ENCODE data around the gene PAX2.

- TF ChIP-seq CTCF (IDR thresholded peaks at IDR 0.05) = no peak
- no peak for TF ChIP-seq POLR2AphosphoS5 (IDR thresholded peaks at IDR 0.05)
- no peak for TF ChIP-seq POLR2A (IDR thresholded peaks at IDR 0.05; ENCODE audit: low read depth)
- no peak for TF ChIP-seq EP300 (IDR thresholded peaks at IDR 0.05)
Measured at GRCh38 chr10:100875484-100876166, 130.2 kb downstream of the PAX2 start.
